KOPT-K1 (cell line): Measurements from ENCODE around the gene AMPH.

Source experiments
- H3K27ac ChIP-seq: fragments of 200-600 bp; sonication (generic); 2 replicates; pipeline ENCODE4 v1.5.1; 2016; ENCODE audit warnings: antibody characterized with exemption, mild to moderate bottlenecking, low read depth, low read length; ENCODE audit not compliant: poor library complexity, severe bottlenecking
- H3K36me3 ChIP-seq: fragments of 200-600 bp; sonication (generic); 2 replicates; pipeline ENCODE4 v1.5.1; 2017; ENCODE audit warnings: antibody characterized with exemption, mild to moderate bottlenecking, low read length, moderate library complexity; ENCODE audit not compliant: insufficient read depth
- H3K9me3 ChIP-seq: fragments of 200-600 bp; sonication (generic); 2 replicates; pipeline ENCODE4 v1.5.1; 2017; ENCODE audit warnings: antibody characterized with exemption, low read length, mild to moderate bottlenecking; ENCODE audit not compliant: insufficient read depth, poor library complexity, severe bottlenecking

AMPH gene

GRCh38 chr7:38335128-38335491 is 296.1 kb downstream of the AMPH start:
- H3K36me3 ChIP-seq, result peaks cover 41% of the 10 kb centered on the region
- no peaks in the 10 kb centered on the region for H3K9me3 ChIP-seq
- peak overlapping the region; percentile 99 for H3K27ac ChIP-seq

GRCh38 chr7:38334163-38334562 is 297.0 kb downstream of the AMPH start:
- peak overlapping the region; percentile 99 for H3K27ac ChIP-seq
- H3K36me3 ChIP-seq, result peaks cover 39% of the 10 kb centered on the region
- H3K9me3 ChIP-seq, result no peaks in the 10 kb centered on the region
